Urinary bladder (tissue), 4 donors: ENCODE results near the gene RYK. TPM values are rescaled to one million over a fixed set of nuclear protein-coding genes. Genes with fewer than 3 reads are reported as not detected.
A peak's percentile ranks its signal among the peaks of the same experiment; 100 is the strongest.
"Not testable (repeated sequence)": the region's sequence is repeated elsewhere in the genome, so short reads cannot be mapped to it uniquely, and the experiment has no call there.

Experiments used
- DNase-seq: peaks from one replicate; pipeline ENCODE4 v3.0.0-alpha.2; 2015; ENCODE audit errors: extremely low spot score
- H3K27ac ChIP-seq: one replicate; pipeline ENCODE4 v1.5.1; 2013; ENCODE audit warnings: low read depth, mild to moderate bottlenecking, moderate library complexity
- H3K36me3 ChIP-seq: one replicate; pipeline ENCODE4 v1.6.1; 2013; ENCODE audit warnings: mild to moderate bottlenecking, moderate library complexity; ENCODE audit not compliant: insufficient read depth
- H3K4me1 ChIP-seq: one replicate; pipeline ENCODE4 v1.6.1; 2013; ENCODE audit warnings: mild to moderate bottlenecking, moderate library complexity; ENCODE audit not compliant: insufficient read depth
- H3K4me3 ChIP-seq: one replicate; pipeline ENCODE4 v1.5.1; 2013; ENCODE audit warnings: low read depth, low read length
- WGBS: extraction: QIAGEN DNeasy Blood & Tissue Kit; methylation state at CpG from one replicate; pipeline ENCODE4 v1.1.7; 2013; 5-methylcytosine and 5-hydroxymethylcytosine counted together
- polyA plus RNA-seq: library from polyadenylated mRNA; stranded (reverse); fragments of 200-250 nt; gene quantifications from one replicate; pipeline ENCODE4 v1.2.3, GENCODE V29; 2013
- total RNA-seq: library from RNA; depleted of rRNA; stranded (reverse); fragments of >200 nt; gene quantifications from one replicate; pipeline ENCODE4 v1.2.3, GENCODE V29; 2014
- donor health status: healthy with polysubstance abuse.
- donor health status: healthy.

The RYK gene
- total and polyA plus RNA-seq, 2 donors, result 56.4 to 197 TPM

GRCh38 chr3:134224796-134225156 is 25.9 kb downstream of the RYK start:
- not testable (repeated sequence) for H3K36me3 ChIP-seq, DNase-seq, H3K27ac ChIP-seq, H3K4me1 ChIP-seq, H3K4me3 ChIP-seq
- 96% methylated on average over 1 of the region's 1 CpG for WGBS

- no peak overlapping the region for H3K27ac ChIP-seq
- H3K36me3 ChIP-seq, result no peaks in the 10 kb centered on the region
- H3K4me1 ChIP-seq, result no peaks in the 10 kb centered on the region
- no peak overlapping the region for H3K4me3 ChIP-seq
- no peak for DNase-seq
- 70% methylated on average over 2 of the region's 2 CpGs for WGBS
Measured at GRCh38 chr3:134222835-134223234, 27.8 kb downstream of the RYK start.

GRCh38 chr3:134216851-134217250 is 33.8 kb downstream of the RYK start:
- Histone ChIP-seq H3K36me3 (no peaks in the 10 kb centered on the region), H3K4me1 (no peaks in the 10 kb centered on the region), H3K27ac (no peak overlapping the region), H3K4me3 (no peak overlapping the region)
- 97% methylated on average over 4 of the region's 4 CpGs for WGBS
- no peak for DNase-seq

- Histone ChIP-seq H3K27ac (no peak overlapping the region), H3K36me3 (no peaks in the 10 kb centered on the region), H3K4me1 (no peaks in the 10 kb centered on the region), H3K4me3 (no peak overlapping the region)
- 93% methylated on average over 10 of the region's 10 CpGs for WGBS
- no peak for DNase-seq
Measured at GRCh38 chr3:134216191-134216764, 34.4 kb downstream of the RYK start.

- no peaks in the 10 kb centered on the region for H3K36me3 ChIP-seq
- no peaks in the 10 kb centered on the region for H3K4me1 ChIP-seq
- no peak overlapping the region for H3K27ac ChIP-seq
- DNase-seq, result no peak
- WGBS, result 86% methylated on average over 2 of the region's 2 CpGs
- no peak overlapping the region for H3K4me3 ChIP-seq
Measured at GRCh38 chr3:134214239-134214638, 36.4 kb downstream of the RYK start.

- peak; percentile 73 for DNase-seq
- H3K4me1 ChIP-seq, result no peaks in the 10 kb centered on the region
Measured at GRCh38 chr3:134212967-134213665, 37.5 kb downstream of the RYK start.

GRCh38 chr3:134211797-134212196 is 38.9 kb downstream of the RYK start:
- H3K4me3 ChIP-seq, result no peak overlapping the region
- H3K36me3 ChIP-seq, result no peaks in the 10 kb centered on the region
- DNase-seq, result no peak
- H3K4me1 ChIP-seq, result no peaks in the 10 kb centered on the region
- WGBS, result 38% methylated on average over 2 of the region's 2 CpGs
- H3K27ac ChIP-seq, result no peak overlapping the region

More at GRCh38 chr3:134212967-134213665, 37.5 kb downstream of the RYK start:
- Histone ChIP-seq H3K4me3 (no peak overlapping the region), H3K27ac (no peak overlapping the region), H3K36me3 (no peaks in the 10 kb centered on the region)
- WGBS, result 22% methylated on average over 3 of the region's 3 CpGs

GRCh38 chr3:134205451-134205850 is 45.2 kb downstream of the RYK start:
- WGBS, result 96% methylated on average over 4 of the region's 4 CpGs
- Histone ChIP-seq H3K36me3 (peaks cover 7% of the 10 kb centered on the region), H3K4me1 (no peaks in the 10 kb centered on the region), H3K4me3 (no peak overlapping the region), H3K27ac (no peak overlapping the region)
- no peak for DNase-seq

GRCh38 chr3:134201201-134202130 is 49.2 kb downstream of the RYK start:
- WGBS, result 94% methylated on average over 8 of the region's 8 CpGs
- no peak overlapping the region for H3K27ac ChIP-seq
- no peak for DNase-seq

GRCh38 chr3:134199880-134200279 is 50.8 kb downstream of the RYK start:
- H3K36me3 ChIP-seq, H3K27ac ChIP-seq, DNase-seq, H3K4me3 ChIP-seq, H3K4me1 ChIP-seq: not testable (repeated sequence)
- WGBS, result 83% methylated on average over 8 of the region's 8 CpGs

More at GRCh38 chr3:134201201-134202130, 49.2 kb downstream of the RYK start:
- H3K36me3 ChIP-seq, result peaks cover 9% of the 10 kb centered on the region
- no peaks in the 10 kb centered on the region for H3K4me1 ChIP-seq
- H3K4me3 ChIP-seq, result no peak overlapping the region

GRCh38 chr3:134199240-134199639 is 51.4 kb downstream of the RYK start:
- Histone ChIP-seq H3K4me3 (no peak overlapping the region), H3K36me3 (peaks cover 8% of the 10 kb centered on the region), H3K27ac (no peak overlapping the region), H3K4me1 (no peaks in the 10 kb centered on the region)
- WGBS, result 80% methylated on average over 3 of the region's 3 CpGs
- DNase-seq, result no peak

- Histone ChIP-seq H3K4me1 (no peaks in the 10 kb centered on the region), H3K36me3 (peaks cover 6% of the 10 kb centered on the region), H3K27ac (no peak overlapping the region), H3K4me3 (no peak overlapping the region)
- WGBS, result 96% methylated on average over 2 of the region's 2 CpGs
- no peak for DNase-seq
Measured at GRCh38 chr3:134198414-134198813, 52.2 kb downstream of the RYK start.

GRCh38 chr3:134197681-134198261 is 52.9 kb downstream of the RYK start:
- Histone ChIP-seq H3K27ac (no peak overlapping the region), H3K4me3 (no peak overlapping the region), H3K4me1 (no peaks in the 10 kb centered on the region), H3K36me3 (peaks cover 6% of the 10 kb centered on the region)
- 16% methylated on average over 2 of the region's 2 CpGs for WGBS
- DNase-seq, result no peak
